HG02763 (cell line): ENCODE measurements around the gene KLF13.

Source experiments
- ATAC-seq: cut with Tn5 transposase; IDR thresholded peaks from one replicate; pipeline ENCODE4 v1.9.1; 2021; ENCODE audit warnings: mild to moderate bottlenecking, moderate library complexity; ENCODE audit not compliant: unreplicated experiment

The KLF13 gene

GRCh38 chr15:31331389-31331788, 4.8 kb downstream of the KLF13 start:
- ATAC-seq, result no peak

- ATAC-seq, result no peak
These were observed 5.5 kb downstream of the KLF13 start for GRCh38 chr15:31332020-31332680.

GRCh38 chr15:31332681-31333071, 6.0 kb downstream of the KLF13 start:
- no peak for ATAC-seq

GRCh38 chr15:31333119-31333518, 6.5 kb downstream of the KLF13 start:
- ATAC-seq, result no peak

GRCh38 chr15:31333820-31334219, 7.2 kb downstream of the KLF13 start:
- no peak for ATAC-seq

GRCh38 chr15:31335989-31336592, 9.5 kb downstream of the KLF13 start:
- no peak for ATAC-seq

GRCh38 chr15:31336593-31337295, 10.1 kb downstream of the KLF13 start:
- ATAC-seq, result no peak

- no peak for ATAC-seq
These were observed 10.9 kb downstream of the KLF13 start for GRCh38 chr15:31337352-31338031.

- ATAC-seq, result peak; percentile 45
These were observed 11.8 kb downstream of the KLF13 start for GRCh38 chr15:31338318-31338878.

- peak; percentile 49 for ATAC-seq
These were observed 12.4 kb downstream of the KLF13 start for GRCh38 chr15:31338879-31339557.

GRCh38 chr15:31339558-31339895, 12.9 kb downstream of the KLF13 start:
- no peak for ATAC-seq

- ATAC-seq, result no peak
These were observed 13.4 kb downstream of the KLF13 start for GRCh38 chr15:31340047-31340446.

- ATAC-seq, result no peak
These were observed 14.0 kb downstream of the KLF13 start for GRCh38 chr15:31340592-31340991.

GRCh38 chr15:31341071-31341470, 14.4 kb downstream of the KLF13 start:
- no peak for ATAC-seq

GRCh38 chr15:31341496-31342195, 15.0 kb downstream of the KLF13 start:
- ATAC-seq, result no peak

GRCh38 chr15:31342381-31342780, 15.7 kb downstream of the KLF13 start:
- ATAC-seq, result no peak

- no peak for ATAC-seq
These were observed 16.4 kb downstream of the KLF13 start for GRCh38 chr15:31342781-31343626.

GRCh38 chr15:31343831-31344230, 17.2 kb downstream of the KLF13 start:
- ATAC-seq, result no peak

GRCh38 chr15:31344266-31344665, 17.6 kb downstream of the KLF13 start:
- ATAC-seq, result no peak
